Activated T-helper 17 cell treated with anti-CD3 and anti-CD28 coated beads, Interleukin-2, amount 50 U/mL, for 72 hours (primary cell): ENCODE measurements around the gene RC3H1. TPM values are rescaled to one million over a fixed set of nuclear protein-coding genes. Genes with fewer than 3 reads are reported as not detected.

Source experiments
- ATAC-seq: fragments of 150-1000 bp; cut with Tn5 transposase; replicated peaks from 2 replicates; pipeline ENCODE4 v1.10.0; 2021; ENCODE audit warnings: mild to moderate bottlenecking, moderate library complexity
- H3K27ac Mint-ChIP-seq: one replicate; pipeline ENCODE4 v1.8.0; 2022; ENCODE audit warnings: mixed read lengths
- H3K27me3 Mint-ChIP-seq: one replicate; pipeline ENCODE4 v1.8.0; 2022; ENCODE audit warnings: mixed read lengths
- H3K36me3 Mint-ChIP-seq: one replicate; pipeline ENCODE4 v1.8.0; 2022; ENCODE audit warnings: low read depth, mild to moderate bottlenecking, mixed read lengths
- H3K4me1 Mint-ChIP-seq: one replicate; pipeline ENCODE4 v1.8.0; 2022; ENCODE audit warnings: mixed read lengths
- H3K4me3 Mint-ChIP-seq: one replicate; pipeline ENCODE4 v1.8.0; 2022; ENCODE audit warnings: mild to moderate bottlenecking, mixed read lengths
- H3K9me3 Mint-ChIP-seq: one replicate; pipeline ENCODE4 v1.8.0; 2022; ENCODE audit warnings: mixed read lengths
- total RNA-seq, 2 donors: library from RNA; stranded (reverse); gene quantifications; one replicate each; pipeline ENCODE4 v1.2.3, GENCODE V29; 2022

Gene RC3H1
- total RNA-seq, 2 donors from 2014 or later = 25.4 to 38.5 TPM

- Mint-ChIP-seq H3K27me3 (no peaks in the 10 kb centered on the region), H3K27ac (no peak overlapping the region), H3K36me3 (peaks cover 6% of the 10 kb centered on the region), H3K9me3 (no peaks in the 10 kb centered on the region), H3K4me1 (peaks cover 7% of the 10 kb centered on the region), H3K4me3 (no peak overlapping the region)
- ATAC-seq = peak; percentile 37
Observed at GRCh38 chr1:173900427-173900826, 121.7 kb downstream of the RC3H1 start.

DNA sequence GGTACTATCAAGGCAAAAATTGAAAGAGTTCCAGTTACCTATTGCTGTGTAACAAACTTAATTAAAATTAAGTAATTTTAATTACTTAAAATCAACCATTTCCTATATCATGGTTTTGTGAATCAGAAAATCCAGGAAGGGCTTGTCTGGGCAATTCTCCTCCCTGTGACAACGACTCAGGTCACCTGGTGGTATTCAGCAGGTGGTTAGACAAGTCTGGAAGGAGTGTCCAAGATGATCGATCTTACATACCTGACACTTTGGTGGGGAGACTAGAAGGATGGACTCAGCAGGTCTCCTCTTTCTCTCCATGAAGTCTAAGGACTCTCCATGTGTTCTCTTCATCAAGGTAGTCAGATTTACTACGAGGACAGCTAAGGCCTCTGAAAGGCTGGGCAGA, 128.0 kb downstream of the RC3H1 start:
- Mint-ChIP-seq H3K27ac (no peak overlapping the region), H3K9me3 (no peaks in the 10 kb centered on the region), H3K4me1 (no peaks in the 10 kb centered on the region), H3K36me3 (peaks cover 21% of the 10 kb centered on the region), H3K27me3 (no peaks in the 10 kb centered on the region), H3K4me3 (no peak overlapping the region)
- no peak for ATAC-seq

DNA sequence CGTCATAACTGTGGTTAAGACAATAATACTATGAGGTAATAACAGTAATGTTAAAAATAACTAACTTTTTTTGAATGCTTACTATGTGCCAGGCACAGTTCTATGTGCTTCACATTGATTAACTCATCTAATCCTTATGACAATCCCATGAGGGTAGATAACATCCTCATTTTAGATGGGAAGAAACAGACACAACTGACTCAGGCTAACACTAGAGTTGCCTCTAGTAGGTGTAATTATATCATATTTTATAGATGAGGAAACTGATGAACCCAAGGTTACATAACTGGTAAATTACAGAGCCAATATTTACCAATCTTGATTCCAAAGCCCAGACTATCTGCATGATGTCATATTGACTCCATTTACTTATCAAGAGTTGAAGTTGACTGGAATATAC, 128.5 kb downstream of the RC3H1 start:
- no peaks in the 10 kb centered on the region for H3K9me3 Mint-ChIP-seq
- peaks cover 21% of the 10 kb centered on the region for H3K36me3 Mint-ChIP-seq
- H3K27me3 Mint-ChIP-seq = no peaks in the 10 kb centered on the region
- H3K4me1 Mint-ChIP-seq = no peaks in the 10 kb centered on the region
- H3K27ac Mint-ChIP-seq = no peak overlapping the region
- no peak for ATAC-seq
- no peak overlapping the region for H3K4me3 Mint-ChIP-seq

- Mint-ChIP-seq H3K27ac (no peak overlapping the region), H3K4me3 (no peak overlapping the region), H3K9me3 (no peaks in the 10 kb centered on the region), H3K4me1 (peaks cover 6% of the 10 kb centered on the region), H3K36me3 (peaks cover 55% of the 10 kb centered on the region), H3K27me3 (no peaks in the 10 kb centered on the region)
- no peak for ATAC-seq
Observed at GRCh38 chr1:173889885-173890284, 132.3 kb downstream of the RC3H1 start.

- no peak overlapping the region for H3K27ac Mint-ChIP-seq
Observed at GRCh38 chr1:173888749-173889148, 133.4 kb downstream of the RC3H1 start.

GRCh38 chr1:173887627-173888026, 134.5 kb downstream of the RC3H1 start:
- Mint-ChIP-seq H3K4me3 (no peak overlapping the region), H3K4me1 (peaks cover 6% of the 10 kb centered on the region), H3K27ac (no peak overlapping the region), H3K27me3 (no peaks in the 10 kb centered on the region), H3K9me3 (no peaks in the 10 kb centered on the region), H3K36me3 (peaks cover 57% of the 10 kb centered on the region)
- ATAC-seq = peak; percentile 42

More at GRCh38 chr1:173888749-173889148, 133.4 kb downstream of the RC3H1 start:
- no peaks in the 10 kb centered on the region for H3K9me3 Mint-ChIP-seq
- H3K27me3 Mint-ChIP-seq = no peaks in the 10 kb centered on the region
- peaks cover 57% of the 10 kb centered on the region for H3K36me3 Mint-ChIP-seq
- ATAC-seq = no peak
- no peak overlapping the region for H3K4me3 Mint-ChIP-seq
- H3K4me1 Mint-ChIP-seq = peaks cover 6% of the 10 kb centered on the region

- H3K27ac Mint-ChIP-seq = no peak overlapping the region
- H3K4me1 Mint-ChIP-seq = peaks cover 6% of the 10 kb centered on the region
- peaks cover 57% of the 10 kb centered on the region for H3K36me3 Mint-ChIP-seq
- no peak for ATAC-seq
- H3K9me3 Mint-ChIP-seq = no peaks in the 10 kb centered on the region
- H3K4me3 Mint-ChIP-seq = no peak overlapping the region
- no peaks in the 10 kb centered on the region for H3K27me3 Mint-ChIP-seq
Observed at GRCh38 chr1:173886746-173887611, 135.2 kb downstream of the RC3H1 start.

- ATAC-seq = no peak
- no peaks in the 10 kb centered on the region for H3K27me3 Mint-ChIP-seq
Observed at GRCh38 chr1:173884701-173885100, 137.5 kb downstream of the RC3H1 start.

More at GRCh38 chr1:173884701-173885100, 137.5 kb downstream of the RC3H1 start:
- no peak overlapping the region for H3K4me3 Mint-ChIP-seq
- no peak overlapping the region for H3K27ac Mint-ChIP-seq
- H3K36me3 Mint-ChIP-seq = peaks cover 44% of the 10 kb centered on the region
- H3K4me1 Mint-ChIP-seq = peaks cover 6% of the 10 kb centered on the region
- H3K9me3 Mint-ChIP-seq = no peaks in the 10 kb centered on the region

Other genes starting within 250 kb of the RC3H1 start
- 10 to 100 TPM; 25.8 to 38.5 TPM for gene DARS2, start 197.7 kb downstream of the RC3H1 start, total RNA-seq
- 10 to 100 TPM; 25.5 to 33.9 TPM for gene CENPL, start 197.5 kb downstream of the RC3H1 start, total RNA-seq
- gene GAS5, start 154.4 kb downstream of the RC3H1 start, total RNA-seq = 100 to 1,000 TPM; 646 to 717 TPM
- gene ZBTB37, start 154.0 kb downstream of the RC3H1 start, total RNA-seq = 10 to 100 TPM; 10.4 to 14.2 TPM
- under 1 TPM; 0.35 to 0.77 TPM for gene SERPINC1, start 105.0 kb downstream of the RC3H1 start, total RNA-seq
- gene RABGAP1L, start 137.2 kb upstream of the RC3H1 start, total RNA-seq = 10 to 100 TPM; 38.4 to 54.1 TPM